Putamen (tissue), 1 donor: Measurements from ENCODE around the gene RAD51B.

Source experiments
- DNase-seq: peaks from one replicate; pipeline ENCODE4 v3.0.0-alpha.2; 2016; ENCODE audit warnings: low spot score

Gene RAD51B

GRCh38 chr14:68363843-68364767 is 544.5 kb downstream of the RAD51B start:
- no peak for DNase-seq

- DNase-seq: no peak
Measured at GRCh38 chr14:68364792-68365192, 545.2 kb downstream of the RAD51B start.

GRCh38 chr14:68365228-68365627 is 545.6 kb downstream of the RAD51B start:
- DNase-seq: no peak

- no peak for DNase-seq
Measured at GRCh38 chr14:68366656-68367055, 547.1 kb downstream of the RAD51B start.

GRCh38 chr14:68367536-68367935 is 548.0 kb downstream of the RAD51B start:
- DNase-seq: no peak

- DNase-seq: no peak
Measured at GRCh38 chr14:68368850-68369249, 549.3 kb downstream of the RAD51B start.

GRCh38 chr14:68369281-68370056 is 549.9 kb downstream of the RAD51B start:
- DNase-seq: no peak

GRCh38 chr14:68370057-68370360 is 550.4 kb downstream of the RAD51B start:
- no peak for DNase-seq

GRCh38 chr14:68372368-68372767 is 552.8 kb downstream of the RAD51B start:
- DNase-seq: no peak

- no peak for DNase-seq
Measured at GRCh38 chr14:68373124-68373646, 553.6 kb downstream of the RAD51B start.

GRCh38 chr14:68373847-68374444 is 554.4 kb downstream of the RAD51B start:
- DNase-seq: no peak

GRCh38 chr14:68374682-68375081 is 555.1 kb downstream of the RAD51B start:
- no peak for DNase-seq

- DNase-seq: no peak
Measured at GRCh38 chr14:68375376-68375775, 555.8 kb downstream of the RAD51B start.

GRCh38 chr14:68376067-68376779 is 556.6 kb downstream of the RAD51B start:
- DNase-seq: no peak

- no peak for DNase-seq
Measured at GRCh38 chr14:68377006-68377405, 557.4 kb downstream of the RAD51B start.

- DNase-seq: peak; percentile 83
Measured at GRCh38 chr14:68377459-68377858, 557.9 kb downstream of the RAD51B start.

- no peak for DNase-seq
Measured at GRCh38 chr14:68379510-68380328, 560.1 kb downstream of the RAD51B start.

- no peak for DNase-seq
Measured at GRCh38 chr14:68380329-68380741, 560.8 kb downstream of the RAD51B start.

GRCh38 chr14:68384335-68384734 is 564.8 kb downstream of the RAD51B start:
- peak; percentile 59 for DNase-seq

GRCh38 chr14:68384881-68385280 is 565.3 kb downstream of the RAD51B start:
- DNase-seq: no peak

- DNase-seq: no peak
Measured at GRCh38 chr14:68386446-68386845, 566.9 kb downstream of the RAD51B start.
